ENCODE results near the gene HSFX3.
"Not testable (repeated sequence)": the region's sequence is repeated elsewhere in the genome, so short reads cannot be mapped to it uniquely, and the experiment has no call there.

The HSFX3 gene

DNA sequence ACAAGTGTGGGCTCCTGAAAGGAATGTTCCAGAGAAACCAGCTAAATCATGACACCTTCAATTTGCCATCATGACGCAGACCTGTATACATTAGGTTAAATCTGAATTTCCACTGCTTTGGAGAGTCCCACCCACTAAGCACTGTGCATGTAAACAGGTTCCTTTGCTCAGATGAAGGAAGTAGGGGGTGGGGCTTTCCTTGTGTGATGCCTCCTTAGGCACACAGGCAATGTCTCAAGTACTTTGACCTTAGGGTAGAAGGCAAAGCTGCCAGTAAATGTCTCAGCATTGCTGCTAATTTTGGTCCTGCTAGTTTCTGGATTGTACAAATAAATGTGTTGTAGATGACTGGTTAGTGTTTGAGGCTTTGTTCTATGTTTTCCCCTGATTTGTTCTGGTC, 2.8 kb downstream of the HSFX3 start:
- DNase-seq (ENCODE audit: low read depth, low spot score); H3K27ac ChIP-seq: not testable (repeated sequence)

DNA sequence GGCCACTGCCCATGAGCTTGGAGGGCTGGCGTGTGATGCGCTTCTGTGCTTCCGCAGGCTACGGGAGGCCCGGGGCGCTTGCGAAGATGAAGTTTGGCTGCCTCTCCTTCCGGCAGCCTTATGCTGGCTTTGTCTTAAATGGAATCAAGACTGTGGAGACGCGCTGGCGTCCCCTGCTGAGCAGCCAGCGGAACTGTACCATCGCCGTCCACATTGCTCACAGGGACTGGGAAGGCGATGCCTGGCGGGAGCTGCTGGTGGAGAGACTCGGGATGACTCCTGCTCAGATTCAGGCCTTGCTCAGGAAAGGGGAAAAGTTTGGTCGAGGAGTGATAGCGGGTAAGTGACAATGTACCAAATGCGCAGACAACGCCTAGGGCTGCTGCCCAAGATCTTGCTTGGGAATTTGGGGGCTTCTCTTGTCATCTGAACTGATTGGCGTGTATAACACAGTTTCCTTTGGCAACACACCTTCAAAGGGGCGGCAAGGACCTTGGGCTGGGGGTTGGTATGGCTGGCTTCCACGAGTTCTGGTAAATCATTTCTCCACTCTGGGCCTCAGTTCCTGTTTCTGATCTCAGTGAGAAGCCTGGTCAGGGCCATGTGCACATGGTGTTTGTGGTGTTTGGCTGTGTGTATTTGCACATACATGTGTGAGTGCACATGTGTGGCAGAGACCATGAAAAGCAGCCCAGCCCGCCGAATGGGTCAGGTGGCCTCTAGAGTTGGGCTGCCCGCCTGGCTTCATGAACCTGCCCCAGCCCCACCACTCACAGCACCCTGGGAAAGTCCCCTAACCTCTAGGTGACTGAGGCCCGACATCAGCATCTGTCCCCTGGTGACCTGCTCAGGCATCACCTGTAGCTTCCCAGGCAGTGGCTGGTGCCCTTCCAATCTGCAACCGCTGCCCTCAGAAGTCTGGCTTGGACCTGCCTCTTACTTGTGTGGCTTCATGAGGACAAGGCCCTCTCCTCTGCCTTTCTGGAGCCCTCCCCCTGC, 3.9 kb downstream of the HSFX3 start:
- DNase-seq (ENCODE audit: low read depth, low spot score); H3K27ac ChIP-seq: not testable (repeated sequence)

DNA sequence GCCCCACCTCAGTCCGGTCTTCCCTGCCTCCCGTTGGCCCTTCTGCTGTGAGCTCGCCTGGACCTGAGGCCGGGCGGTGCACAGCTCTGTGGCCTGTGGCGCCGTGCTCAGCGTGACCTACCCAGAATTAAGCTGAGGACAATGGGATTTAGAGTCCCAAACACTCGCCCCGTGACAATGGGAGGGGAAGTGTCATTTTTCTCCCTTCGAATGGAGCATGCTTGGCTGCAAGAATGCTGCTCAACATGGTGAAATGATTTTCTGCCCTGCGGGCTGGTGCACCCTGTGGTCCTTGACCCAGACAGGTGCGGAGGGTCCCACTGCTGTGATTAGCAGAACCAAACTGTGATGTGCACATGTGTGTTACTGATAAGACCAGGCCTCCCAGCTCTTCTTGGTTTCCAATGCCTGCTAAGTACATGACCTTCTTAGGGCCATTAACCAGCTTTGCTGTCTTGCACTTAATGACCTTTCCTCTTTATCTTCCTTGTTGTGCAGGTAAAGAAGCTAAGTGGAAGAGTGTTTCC, 8.1 kb downstream of the HSFX3 start:
- no peak for DNase-seq (ENCODE audit: low read depth, low spot score)
- peak overlapping the region; percentile 79 for H3K27ac ChIP-seq

DNA sequence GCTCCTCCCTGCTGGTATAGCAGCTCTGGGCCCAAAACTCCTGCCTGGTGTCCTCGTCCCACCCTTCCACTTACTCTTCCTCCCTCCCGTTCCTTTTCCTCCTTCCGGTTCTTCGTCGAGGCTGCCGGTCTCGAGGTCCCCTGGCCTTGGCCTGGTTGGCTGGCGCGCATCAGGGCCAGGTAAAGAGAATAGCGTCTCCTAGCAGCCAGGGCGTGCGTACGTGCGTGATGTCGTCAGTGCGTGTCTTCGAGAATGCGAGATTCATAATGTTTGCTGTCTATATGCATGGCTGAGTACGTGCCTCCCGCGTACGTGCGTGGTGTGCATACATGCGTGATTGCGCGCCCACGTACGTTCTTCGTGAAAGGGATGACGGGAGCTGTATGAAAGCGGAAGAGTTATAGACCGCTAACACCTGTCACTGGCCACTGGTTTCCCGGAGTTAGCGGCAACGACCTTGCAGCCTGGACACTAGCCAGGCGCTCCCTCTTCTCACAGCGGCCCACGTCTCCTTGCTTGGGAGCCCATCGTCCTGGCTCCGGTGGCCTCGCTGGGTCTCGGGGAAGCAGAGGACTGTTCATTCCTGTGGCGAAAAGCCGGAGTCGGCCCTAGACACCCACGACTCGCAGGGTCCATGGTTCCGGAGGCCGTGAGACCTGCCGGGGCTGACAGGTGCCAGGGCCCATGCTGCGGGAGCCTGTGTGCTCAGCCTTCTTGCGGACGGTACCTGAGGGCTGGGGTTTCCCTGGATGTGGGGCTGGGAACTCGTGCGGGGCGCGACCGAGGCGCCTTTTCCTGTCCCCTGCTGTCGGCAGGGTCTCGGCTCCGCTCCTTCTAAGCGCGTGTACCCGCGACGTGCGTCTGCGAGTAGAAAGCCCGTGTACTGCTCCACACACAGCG, 8.9 kb downstream of the HSFX3 start, which contains the start of gene EOLA1:
Gene EOLA1, plus strand, starts transcription at position 392 of the 900 bp plus-strand sequence. CDS start 4,619 bp downstream, outside the sequence.
- peak; percentile 76 for DNase-seq (ENCODE audit: low read depth, low spot score)

DNA sequence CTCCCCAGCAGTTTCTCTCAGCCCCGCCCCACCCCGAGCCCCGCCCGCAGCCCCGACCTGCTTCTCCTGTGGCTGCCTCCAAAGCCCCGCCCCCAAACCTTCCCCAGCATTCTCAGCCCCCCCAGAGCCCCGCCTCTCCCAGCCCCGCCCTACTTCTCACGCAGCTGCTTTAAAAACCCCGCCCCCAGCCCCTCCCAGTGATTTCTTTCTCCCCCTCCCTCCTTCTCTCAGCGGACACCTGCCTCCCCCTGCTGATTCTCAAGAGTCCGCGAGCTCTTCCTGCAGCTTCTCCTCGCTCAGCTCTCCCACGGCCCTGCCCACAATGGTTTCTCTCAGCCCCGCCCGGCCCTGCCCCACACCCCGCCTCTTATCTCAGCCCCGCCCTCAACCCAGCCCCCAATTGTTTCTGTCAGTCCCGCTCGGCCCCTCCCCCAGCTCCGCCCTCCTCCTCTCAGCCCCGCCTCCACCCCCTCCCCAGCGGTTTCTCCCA, 9.5 kb downstream of the HSFX3 start:
- peak; percentile 27 for DNase-seq (ENCODE audit: low read depth, low spot score)
- peak overlapping the region; percentile 79 for H3K27ac ChIP-seq

More for the DNA sequence above, 8.9 kb downstream of the HSFX3 start, which contains the start of gene EOLA1:
- peak within 1 kb of the TSS; percentile 79 for H3K27ac ChIP-seq

DNA sequence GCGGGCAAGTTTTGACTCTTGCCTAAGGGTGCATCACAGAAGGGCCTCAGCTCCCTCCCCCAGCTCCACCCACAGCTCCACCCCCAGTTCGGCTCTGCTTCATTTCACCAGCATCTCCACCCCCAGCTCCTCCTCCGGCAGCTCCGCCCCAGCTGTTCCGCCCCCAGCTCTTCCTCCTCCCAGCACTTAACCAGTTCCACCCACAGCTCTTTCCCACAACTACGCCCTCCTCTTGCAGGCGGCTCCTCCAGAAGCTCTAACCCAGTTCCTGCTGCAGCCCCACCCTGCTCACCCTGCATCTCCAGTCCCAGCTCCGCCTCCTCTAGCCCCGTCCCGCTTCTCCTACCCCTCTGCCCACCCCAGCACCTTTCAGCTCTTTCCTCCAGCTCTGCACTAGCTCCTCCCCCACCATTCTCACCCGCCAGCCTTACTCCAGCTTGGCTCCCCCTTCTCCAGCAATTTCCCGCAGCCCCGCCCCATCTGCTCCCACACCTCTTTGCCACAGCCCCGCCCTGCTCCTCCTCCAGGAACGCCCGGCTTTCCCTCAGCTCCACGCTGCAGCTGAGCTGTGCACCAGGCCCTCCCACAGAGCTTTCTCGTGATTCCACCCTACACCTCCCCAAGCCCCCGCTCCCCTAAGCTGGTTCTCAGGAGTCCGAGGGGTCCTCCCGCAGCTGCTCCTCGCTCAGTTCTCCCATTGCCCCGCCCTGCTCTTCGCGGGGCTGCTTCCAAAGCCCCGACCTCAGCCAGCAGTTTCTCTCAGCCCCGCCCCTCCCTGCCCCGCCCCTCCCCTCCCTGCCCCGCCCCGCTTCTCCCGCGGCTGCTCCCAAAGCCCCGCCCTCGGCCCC, 10.2 kb downstream of the HSFX3 start:
- peak; percentile 82 for DNase-seq (ENCODE audit: low read depth, low spot score)
- peak overlapping the region; percentile 79 for H3K27ac ChIP-seq

DNA sequence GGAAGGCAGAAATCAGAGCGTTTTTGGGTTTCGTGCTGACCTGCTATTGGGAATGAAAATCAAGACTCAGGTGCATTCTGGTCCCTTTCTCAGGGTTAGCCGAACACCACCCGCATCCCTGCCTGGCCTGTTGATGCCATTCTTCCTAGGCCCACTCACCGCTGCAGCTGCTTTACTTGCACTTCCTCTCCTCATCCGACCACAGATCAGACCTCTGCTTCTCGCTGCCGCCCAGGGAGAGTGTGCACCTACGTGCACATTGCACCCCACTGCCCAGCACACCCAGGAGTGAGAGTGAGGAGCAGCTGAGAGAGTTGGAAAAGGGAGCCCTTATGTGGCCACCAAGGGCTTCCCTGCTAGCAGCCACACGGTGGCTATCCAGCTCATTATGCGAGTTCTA, 12.2 kb downstream of the HSFX3 start:
- not testable (repeated sequence) for H3K27ac ChIP-seq; DNase-seq (ENCODE audit: low read depth, low spot score)

DNA sequence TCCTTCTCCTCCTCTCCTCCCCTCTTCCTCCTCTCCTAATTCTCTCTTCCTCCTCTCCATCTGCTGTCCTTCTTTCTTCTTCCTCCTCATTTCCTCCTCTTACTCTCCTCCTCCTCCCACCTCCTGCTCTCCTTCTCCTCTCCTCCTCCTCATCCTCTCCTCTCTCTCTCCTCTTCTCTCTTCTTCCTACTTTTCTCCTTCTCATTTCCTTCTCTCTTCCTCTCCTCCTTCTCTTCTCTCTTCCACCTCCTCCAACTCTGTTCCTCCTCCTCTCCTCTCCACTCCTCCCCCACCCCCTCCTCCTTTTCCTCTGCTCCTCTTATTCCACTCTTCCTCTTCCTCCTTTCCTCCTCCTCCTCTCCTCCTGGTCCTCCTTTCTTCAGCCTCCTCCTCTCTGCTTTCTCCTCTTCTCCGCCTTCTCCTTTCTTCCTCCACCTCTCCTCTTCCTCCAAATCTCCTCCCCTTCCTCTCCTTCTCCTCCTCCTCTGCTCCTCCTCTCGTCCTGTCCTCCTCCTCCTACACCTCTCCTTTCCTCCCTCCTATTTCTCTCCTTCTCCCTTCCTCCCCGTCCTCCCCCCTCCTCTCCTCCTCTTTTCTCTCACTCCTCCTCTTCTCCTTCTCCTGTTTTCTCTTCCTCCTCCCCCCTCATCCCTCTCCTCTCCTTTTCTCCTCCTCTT, 14.7 kb downstream of the HSFX3 start:
- not testable (repeated sequence) for H3K27ac ChIP-seq; DNase-seq (ENCODE audit: low read depth, low spot score)

DNA sequence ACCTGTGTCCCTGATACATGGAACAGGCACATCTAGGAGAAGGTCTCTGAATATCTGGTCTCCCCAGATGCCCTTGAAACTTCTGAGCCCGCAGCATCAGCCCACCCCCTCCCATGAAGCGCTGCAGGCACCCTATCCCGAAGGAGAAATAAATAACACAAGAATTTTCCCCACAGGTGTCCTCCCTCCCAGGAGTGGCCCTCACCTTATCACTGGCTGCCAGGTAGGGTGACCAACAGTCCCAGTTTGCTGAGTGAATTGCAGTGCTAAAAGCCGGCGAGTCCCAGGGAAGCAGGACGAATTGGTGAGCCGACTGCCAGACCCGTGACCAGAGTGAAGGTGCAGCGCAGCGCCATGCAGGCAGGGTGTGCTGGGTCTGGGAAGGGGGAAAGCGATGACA, 15.7 kb downstream of the HSFX3 start:
- DNase-seq (ENCODE audit: low read depth, low spot score); H3K27ac ChIP-seq: not testable (repeated sequence)

DNA sequence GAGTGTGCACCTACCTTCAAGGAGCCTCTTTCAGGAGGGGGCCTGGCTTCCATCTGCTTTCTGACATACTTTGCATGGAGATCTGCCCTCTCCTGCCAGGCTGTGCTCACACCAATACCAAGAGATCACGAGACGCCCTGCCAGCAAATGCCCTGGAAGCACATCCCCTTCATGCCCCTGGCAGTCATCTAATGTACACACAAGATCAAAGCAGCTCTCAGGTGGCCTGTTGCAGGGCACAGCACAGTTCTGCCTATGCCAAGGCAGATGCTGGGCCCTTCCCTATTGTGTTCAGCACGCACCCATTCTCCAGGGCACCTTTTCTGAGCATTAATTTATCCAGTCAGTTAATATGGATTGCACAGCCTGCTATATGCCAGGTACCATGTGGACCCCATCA, 16.9 kb downstream of the HSFX3 start:
- not testable (repeated sequence) for H3K27ac ChIP-seq; DNase-seq (ENCODE audit: low read depth, low spot score)

DNA sequence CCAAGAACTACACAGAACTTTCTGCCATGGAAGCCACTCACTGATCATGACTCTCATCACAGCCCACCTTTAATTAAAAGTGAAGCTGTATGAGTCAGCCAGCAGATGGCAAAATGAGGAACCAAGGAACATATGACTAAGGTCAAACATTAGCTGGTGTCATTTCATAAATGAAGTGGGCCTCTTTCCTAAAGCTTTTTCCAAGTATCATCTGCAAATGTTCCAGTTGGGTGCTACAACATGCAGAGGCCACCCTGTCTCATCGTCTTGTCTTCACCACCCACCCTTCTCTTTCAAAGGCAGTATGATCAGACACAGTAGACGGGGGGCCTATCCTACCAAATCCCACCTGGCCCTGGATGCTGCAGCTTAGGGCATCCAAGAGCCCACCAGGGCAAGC, 18.1 kb downstream of the HSFX3 start:
- no peak for DNase-seq (ENCODE audit: low read depth, low spot score)
- H3K27ac ChIP-seq, result no peak overlapping the region

DNA sequence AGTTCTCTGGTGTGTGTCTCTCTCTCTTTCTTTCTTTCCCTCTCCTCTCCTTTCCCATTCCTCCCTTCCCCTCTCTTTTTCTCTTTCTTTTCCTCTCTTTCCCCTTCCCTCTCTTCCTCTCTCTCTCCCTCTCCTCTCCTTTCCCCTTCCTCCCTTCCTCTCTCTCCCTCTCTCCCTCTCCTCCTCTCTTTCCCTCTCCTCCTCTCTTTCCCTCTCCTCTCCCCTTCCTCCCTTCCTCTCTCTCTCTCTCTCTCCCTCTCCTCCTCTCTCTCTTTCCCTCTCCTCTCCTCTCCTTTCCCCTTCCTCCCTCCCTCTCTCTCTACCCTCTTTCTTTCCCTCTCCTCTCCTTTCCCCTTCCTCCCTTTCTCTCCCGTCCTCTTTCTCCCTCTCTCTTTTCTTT, 21.3 kb downstream of the HSFX3 start:
- DNase-seq (ENCODE audit: low read depth, low spot score), result no peak
- no peak overlapping the region for H3K27ac ChIP-seq

DNA sequence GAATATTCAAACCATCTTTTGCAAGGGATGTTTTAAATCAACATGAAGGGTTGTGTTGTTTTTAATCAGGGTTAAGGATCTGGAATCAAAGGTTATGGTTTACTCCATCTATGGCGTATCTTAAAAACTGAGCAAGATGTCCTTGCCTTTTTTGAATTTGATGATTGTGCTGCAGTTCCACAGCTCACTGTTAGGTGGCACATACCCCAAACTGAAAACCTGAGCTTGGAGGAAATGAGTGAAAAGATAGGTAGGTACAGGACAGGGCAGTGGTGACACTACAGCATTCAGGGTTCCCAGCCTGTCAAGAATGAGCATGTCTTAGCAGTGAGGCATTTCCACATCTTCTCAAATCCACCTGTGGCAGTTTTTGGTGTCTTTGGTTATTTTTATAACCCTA, 22.0 kb downstream of the HSFX3 start:
- DNase-seq (ENCODE audit: low read depth, low spot score), result no peak
- no peak overlapping the region for H3K27ac ChIP-seq

DNA sequence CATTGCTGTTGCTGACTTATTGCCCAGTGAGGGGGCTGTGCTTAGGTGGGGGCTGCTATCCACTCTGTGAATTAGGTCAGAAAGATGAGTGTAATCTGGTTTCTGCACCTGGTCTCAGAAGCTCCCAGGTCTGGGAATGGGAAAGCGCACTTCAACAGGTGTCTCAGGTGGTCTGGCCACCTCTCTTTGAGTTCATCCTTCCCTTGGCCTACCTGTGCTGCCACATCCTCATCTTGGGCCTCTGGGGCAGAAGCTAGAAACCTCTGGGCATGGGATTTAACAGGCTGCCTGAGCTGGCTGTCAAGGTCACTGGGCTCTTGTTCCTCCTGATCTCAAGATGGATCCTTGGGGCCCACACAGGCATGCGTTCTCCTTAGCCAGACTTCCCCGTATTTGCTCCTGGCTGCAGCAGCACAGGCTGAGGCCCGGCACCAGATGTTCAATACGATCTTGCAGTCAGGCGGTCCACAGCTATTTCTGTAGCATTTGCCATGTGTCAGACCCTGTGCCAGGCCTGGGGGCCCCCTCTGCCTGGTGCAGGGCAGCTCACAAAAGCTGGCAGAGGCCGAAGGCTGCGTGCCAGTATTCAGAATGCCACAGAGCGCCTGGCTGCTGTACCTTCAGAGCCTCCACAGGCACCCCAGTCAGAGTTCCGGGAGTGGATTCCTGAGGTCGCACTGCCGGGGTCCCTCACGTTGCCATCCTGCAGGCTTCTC, 23.2 kb downstream of the HSFX3 start:
- DNase-seq (ENCODE audit: low read depth, low spot score); H3K27ac ChIP-seq: not testable (repeated sequence)

DNA sequence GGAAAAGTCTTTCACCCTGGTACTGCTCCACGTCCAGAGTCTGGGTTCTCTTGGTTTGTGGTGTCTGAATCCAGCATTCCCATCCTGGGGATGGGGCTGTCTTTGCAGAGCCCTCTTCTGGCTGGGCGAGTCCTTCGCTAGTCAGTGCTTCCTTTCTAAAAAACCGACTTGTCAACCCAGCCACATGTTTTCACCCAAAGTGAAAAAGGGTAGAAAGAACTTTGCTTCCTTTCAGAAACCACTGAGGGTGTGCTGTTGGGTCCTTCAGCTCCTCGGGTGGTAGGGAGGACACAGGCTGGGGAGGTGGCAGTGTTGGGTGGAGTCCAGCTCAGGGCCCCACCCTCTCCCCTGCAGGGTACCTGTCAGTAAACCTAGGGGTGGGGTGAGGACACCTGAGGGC, 23.8 kb downstream of the HSFX3 start:
- not testable (repeated sequence) for DNase-seq (ENCODE audit: low read depth, low spot score); H3K27ac ChIP-seq

DNA sequence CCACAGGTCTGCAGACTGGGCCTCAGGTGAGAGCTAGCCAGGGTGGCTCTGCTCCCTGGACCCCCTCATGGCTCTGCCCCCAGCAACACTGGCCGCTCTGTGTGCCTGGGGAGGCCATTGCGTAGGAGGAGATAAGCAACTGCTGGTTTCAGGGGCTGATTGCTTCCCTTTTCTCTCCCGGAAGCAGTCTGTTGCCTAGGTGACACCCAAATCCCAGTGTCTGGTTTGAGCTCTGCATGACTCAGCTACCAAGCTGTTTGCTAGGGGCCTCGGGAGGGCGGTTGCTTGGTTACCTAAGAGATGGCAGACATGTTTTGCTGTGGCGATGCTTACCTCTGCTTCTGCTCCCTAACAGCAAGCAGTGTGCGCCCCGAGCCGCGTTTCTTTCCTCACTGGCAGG, 24.3 kb downstream of the HSFX3 start:
- not testable (repeated sequence) for H3K27ac ChIP-seq; DNase-seq (ENCODE audit: low read depth, low spot score)

DNA sequence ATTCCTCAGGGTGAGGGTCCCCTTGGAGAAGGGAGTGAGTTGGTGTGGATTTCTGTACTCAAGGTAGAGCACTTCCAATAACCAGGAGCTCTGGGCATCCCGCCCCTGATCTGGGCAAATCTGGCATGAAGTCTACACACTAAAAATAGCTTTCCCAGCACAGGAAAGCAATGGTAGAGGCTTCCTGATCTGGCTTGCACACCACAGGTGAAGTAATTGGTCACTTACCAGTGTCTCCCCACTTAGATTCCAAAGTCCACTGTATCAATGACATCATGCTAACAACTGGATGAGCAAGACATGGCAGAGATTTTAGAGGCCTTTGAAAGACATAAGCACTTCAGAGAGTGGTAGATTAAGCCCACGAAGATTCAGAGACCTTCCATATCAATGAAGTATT, 26.8 kb downstream of the HSFX3 start:
- H3K27ac ChIP-seq, result no peak overlapping the region
- no peak for DNase-seq (ENCODE audit: low read depth, low spot score)

DNA sequence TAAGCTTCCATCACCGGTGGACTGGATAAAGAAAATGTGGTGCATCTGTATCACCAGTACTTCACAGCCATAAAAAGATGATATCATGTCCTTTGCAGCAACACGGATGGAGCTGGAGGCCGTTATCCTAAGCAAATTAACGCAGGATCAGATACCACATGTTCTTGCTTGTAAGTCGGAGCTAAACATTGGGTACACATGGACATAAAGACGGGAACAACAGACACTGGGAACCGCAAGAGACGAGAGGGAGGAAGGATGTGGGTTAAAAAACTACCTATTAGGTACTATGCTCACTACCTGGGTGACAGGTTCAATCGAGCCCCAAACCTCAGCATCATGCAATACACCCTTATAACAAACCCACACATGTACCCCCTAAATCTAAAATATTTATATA, 28.3 kb downstream of the HSFX3 start:
- no peak overlapping the region for H3K27ac ChIP-seq
- no peak for DNase-seq (ENCODE audit: low read depth, low spot score)
